Amniotic stem cell (primary cell): ENCODE data around the gene SNRK.
"Not testable (repeated sequence)": the region's sequence is repeated elsewhere in the genome, so short reads cannot be mapped to it uniquely, and the experiment has no call there.

Experiments used
- DNase-seq: peaks from one replicate; lab custom pipeline; 2025; lab: John Stamatoyannopoulos, UW

Gene SNRK

DNA sequence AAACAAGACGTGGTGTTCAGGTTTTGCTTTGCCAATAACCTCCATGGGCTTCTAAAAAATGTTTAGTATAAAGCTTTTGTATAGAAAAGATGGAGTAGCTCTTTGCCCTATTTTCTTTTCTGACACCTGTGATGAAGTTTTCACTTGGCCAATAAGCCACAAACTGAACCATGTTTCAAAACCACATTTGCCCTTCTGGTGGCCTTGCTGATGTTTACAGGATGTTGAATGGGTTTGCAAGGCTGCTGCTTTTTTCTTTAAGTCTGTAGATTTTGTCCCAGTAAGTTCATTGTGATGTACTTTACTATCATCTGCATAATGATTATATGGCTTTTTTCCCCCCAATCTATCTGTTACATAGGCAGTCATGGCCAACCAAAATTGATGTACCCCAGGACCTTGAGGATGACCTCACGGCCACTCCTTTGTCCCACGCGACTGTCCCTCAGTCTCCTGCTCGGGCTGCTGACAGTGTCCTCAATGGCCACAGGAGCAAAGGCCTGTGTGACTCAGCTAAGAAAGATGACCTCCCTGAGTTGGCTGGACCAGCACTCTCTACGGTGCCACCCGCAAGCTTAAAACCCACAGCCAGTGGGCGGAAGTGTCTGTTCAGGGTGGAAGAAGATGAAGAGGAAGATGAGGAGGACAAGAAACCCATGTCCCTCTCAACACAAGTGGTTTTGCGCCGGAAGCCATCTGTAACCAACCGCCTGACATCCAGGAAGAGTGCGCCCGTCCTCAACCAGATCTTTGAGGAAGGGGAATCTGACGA, 60.8 kb downstream of the SNRK start:
- DNase-seq: no peak

DNA sequence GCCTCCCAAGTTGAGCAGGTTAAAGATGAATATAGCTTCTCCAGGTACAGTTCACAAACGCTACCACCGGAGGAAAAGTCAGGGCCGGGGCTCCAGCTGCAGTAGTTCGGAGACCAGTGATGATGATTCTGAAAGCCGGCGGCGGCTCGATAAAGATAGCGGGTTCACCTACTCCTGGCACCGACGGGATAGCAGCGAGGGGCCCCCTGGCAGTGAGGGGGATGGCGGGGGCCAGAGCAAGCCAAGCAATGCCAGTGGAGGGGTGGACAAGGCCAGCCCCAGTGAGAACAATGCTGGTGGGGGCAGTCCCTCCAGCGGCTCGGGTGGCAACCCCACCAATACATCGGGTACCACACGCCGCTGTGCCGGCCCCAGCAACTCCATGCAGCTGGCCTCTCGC, 61.4 kb downstream of the SNRK start:
- no peak for DNase-seq

GRCh38 chr3:43348350-43348749, 62.0 kb downstream of the SNRK start:
- no peak for DNase-seq

DNA sequence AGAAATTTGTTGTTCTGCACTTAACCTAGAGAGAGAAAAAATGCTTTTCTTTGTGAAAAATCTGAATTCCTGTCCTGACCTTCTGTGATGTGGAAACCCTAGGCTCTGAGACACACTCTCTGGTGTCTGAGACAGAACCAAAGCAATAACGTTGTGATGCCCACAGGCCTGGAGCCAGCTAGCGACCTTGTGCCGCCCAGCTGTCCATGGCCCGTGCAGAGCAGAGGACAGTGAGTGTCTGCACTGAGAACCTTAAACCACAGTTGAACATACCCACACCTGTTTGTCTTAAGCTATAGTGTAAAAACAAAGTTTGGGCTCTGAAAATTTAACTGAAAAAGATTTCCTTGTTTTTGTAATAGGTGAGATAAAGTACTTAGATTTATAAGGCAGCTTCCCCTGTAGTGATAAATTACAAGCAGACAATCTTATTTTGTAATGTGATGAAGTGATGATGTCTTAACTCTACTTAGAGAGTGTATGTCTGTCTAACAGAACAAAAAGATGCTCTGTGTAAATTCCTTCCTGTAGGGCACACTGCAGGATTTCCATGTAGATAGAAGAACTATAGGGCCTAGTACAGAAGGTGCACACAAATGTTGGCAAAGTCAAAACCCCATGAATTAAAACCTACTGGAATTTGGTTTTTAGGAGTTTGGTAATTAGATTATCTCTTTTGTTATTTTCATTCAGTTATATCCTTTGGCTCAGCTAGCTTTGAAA, 62.7 kb downstream of the SNRK start:
- no peak for DNase-seq

- DNase-seq: no peak
Measured at GRCh38 chr3:43349716-43350115, 63.4 kb downstream of the SNRK start.

DNA sequence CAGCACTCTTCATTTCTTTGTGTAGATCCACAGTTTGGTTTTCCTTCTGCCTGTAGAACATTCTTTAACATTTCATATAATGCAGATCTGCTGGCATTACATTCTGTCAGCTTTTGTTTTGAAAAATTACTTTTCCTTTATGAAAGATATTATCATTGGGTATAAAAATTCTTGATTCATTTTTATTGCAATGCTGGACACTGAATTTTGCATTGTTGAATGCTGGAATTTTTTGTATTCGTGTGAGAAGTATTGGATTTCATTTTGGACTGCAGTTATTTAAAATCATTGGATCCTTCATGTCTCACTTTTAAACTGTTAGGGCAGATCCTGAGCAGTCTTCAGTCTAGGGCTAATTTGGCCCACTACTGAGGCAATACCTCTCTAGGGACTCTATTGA, 67.1 kb downstream of the SNRK start:
- no peak for DNase-seq

DNA sequence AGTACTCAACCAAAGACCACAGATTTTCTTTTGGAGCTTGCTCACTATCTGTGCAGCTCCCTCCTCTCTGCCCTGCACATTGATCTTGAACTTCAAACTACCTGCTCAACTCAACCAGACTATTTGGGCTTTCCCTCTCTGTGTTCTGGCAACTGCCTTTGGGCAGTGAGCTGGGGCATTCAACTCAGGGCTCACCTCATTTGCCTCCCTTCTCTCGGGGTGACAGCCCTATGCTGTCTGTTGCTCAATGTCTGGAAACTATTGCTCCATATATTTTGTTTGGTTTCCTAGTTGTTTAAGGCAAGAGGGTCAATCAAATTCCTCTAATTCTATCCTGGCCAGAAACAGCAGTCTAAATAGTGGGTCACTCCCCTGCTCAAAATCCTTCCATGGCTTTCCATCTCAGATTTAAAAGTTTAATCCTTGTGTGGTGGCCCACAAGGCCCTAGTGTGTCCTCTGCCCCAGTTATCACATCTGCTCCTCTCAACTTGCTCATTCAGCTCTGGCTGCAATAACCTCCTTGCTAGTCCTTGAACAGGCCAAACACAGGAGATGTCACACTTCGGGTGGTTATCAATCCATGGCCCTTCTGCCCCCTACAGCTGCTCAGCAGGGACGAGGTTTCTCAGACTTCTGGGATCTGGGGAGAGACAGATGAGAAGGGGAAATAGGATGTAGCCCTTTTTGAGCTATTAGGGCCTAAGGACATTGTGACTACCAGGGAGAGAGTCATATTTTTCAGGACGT, 67.8 kb downstream of the SNRK start:
- DNase-seq: no peak

GRCh38 chr3:43356033-43356432, 69.7 kb downstream of the SNRK start:
- DNase-seq: not testable (repeated sequence)

DNA sequence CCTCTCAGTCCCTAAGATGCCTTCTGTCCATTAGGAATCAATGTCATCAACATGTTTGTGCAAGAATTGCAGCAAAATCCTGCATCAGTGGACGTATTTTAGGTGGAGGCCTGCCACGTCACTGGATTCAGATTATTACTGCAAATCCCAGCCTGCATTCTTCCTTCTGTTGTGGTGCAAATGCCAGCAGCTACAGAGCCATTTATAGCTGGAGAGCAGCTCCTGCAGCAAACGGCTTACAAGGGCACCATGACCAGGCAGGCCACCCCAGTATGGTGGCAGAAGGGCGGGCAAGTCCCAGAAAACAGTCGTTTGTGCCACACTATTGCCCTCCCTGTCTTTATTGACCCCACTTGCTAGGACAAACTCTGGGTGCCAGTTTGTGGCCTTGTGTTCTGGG, 74.7 kb downstream of the SNRK start:
- no peak for DNase-seq

DNA sequence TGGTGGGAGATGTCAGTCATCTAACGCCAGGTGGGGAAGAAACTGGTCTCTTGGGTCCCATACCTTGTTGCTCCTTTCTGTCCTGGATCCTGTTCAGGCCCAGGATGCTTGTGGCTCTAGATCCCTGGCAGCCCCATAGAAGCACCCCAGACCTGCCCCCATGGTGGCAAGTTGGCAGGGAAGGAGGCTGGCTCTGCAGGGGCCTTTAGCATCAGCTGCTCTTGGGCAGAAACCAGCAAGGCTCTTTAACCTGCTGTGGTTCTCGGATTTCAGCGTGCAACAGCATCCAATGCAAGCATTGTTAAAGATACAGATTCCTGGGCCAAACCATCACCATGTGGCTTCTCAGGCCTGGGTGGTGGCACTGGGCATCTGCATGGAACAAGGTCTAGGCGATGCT, 75.8 kb downstream of the SNRK start:
- no peak for DNase-seq

DNA sequence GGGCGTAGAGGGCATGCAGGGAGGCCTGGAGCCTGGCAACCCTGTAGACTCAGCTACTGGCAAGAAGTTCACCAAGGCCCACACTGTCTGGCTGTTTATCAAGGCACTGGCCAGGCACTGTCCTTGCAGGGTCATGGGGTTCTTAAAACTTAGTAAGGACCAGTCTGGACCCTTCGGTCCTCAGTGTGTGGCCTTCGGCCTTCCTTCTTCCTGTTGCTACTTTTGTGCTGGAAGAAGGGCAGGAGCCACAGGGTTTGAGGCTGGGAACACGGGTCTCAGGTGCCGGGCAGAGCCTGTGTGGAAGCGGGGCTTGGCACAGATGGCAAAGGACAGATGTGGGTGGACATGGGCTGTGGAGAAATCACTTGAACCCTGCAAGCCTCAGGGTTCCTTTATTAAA, 76.6 kb downstream of the SNRK start:
- DNase-seq: no peak

DNA sequence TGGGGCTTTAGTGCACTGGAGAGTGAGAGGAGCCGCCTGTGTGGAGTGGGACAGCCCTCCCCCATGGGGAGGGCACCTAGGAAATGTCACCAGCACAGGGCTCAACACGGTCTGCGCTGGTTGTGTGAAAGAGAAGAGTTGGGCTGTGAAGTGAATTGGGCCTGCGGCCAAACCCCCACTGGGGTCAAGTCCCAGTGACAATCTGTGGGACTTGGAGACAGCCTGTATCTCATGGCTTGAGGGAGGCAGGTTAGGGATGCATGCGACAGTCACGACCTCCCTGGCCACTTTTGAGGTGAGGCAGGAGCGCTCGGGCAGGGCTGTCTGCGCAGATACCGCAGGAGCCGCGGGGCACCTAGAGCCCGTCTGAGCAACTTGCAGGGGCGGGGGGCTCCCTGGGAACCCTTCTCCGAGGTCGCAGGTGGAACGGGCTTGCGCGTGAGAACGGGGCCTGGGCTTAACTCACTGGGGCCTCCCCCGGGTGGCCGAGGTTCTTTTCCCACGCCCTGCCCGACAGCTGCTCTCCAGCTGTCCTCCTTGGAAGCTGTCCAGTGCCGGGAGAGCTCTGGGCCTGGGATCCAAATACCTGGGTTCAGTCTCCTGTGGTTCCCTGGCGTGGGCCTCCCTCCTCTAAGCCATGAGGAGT, 77.4 kb downstream of the SNRK start:
- no peak for DNase-seq

- DNase-seq: no peak
Measured at GRCh38 chr3:43364494-43364893, 78.2 kb downstream of the SNRK start.

DNA sequence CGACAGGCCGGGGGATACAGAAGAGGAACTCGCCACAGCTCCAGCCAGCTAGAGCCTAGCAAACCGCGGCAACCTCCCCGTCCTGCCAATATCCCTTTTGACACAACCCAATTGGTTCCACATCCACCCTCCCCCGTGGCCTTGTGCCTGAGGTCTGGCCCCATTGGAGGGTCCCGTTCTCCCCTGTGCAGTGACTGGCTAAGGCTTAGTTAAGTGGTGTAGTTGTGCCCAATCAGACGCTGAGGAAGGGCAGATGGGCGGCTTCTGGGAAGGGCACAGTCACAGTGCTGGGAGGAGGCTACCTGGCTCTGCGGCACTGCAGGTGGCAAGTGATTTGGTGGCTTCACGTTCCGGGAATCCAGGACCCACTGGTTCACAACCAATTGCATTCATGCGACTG, 78.6 kb downstream of the SNRK start:
- DNase-seq: no peak

- DNase-seq: no peak
Measured at GRCh38 chr3:43365601-43366305, 79.4 kb downstream of the SNRK start.

- no peak for DNase-seq
Measured at GRCh38 chr3:43366481-43366880, 80.1 kb downstream of the SNRK start.

- no peak for DNase-seq
Measured at GRCh38 chr3:43366885-43367284, 80.5 kb downstream of the SNRK start.

DNA sequence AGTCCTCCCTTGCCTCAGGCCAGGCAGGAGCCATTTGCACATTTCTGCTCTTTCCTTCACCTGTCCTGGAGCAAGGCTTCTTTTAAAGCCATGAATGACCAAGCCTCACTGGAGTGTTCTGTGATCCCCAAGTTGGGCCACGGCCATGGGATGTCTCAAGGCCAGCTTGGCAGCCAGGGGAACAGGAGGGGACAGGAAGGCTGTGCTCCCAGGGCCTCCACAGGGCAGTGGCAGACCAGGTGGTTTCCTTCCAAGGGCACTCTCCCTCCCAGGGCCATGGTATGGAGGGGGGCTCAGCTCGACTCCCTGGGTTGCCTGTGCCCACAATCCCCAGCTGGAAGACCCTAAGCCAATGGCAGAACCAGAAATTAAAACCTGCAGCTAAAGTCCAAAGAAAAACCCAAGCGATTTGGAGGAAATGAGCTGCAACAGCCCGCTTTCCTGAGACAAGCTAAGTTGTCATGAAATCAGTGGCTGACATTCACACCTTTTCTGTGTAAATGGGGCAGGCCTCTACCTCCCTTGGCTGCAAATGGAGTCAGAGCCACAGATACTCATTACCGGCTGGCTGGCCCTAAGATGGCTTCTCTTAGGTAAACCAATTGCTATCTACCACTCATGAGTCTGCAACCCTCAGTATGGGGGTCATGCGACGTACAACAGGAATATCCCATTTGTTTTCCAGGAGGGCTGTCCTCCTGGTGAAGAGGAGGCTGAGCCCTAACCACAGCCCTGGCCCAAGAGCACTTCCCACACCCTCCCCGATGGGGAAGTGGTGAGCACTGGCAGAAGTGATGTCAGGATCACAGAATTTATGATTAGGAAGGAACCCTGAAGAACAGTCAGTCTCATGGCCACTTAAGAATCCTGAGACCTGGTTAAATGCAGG, 83.3 kb downstream of the SNRK start:
- no peak for DNase-seq

- DNase-seq: no peak
Measured at GRCh38 chr3:43370293-43370980, 84.1 kb downstream of the SNRK start.

DNA sequence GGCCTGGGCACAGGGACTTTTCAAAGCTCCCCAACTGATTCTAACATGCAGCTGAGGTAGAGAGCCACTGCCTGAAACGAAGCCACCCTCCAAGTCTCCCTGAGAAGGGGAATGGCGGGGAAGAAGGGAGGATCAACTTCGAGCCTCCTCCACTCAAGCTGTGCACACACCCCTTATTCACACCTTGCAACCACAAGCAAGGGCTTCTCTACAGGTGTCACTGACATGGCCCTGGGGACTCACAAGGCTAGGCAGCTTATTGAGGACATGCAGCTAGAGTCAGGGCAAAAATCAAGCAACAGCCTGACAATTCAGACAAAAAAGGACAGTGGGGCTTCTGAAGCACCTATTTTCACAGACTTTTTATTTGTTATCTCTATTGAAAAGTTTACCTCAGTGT, 85.2 kb downstream of the SNRK start:
- DNase-seq: no peak
